ENCODE results near the gene IRAK2.

Gene IRAK2

DNA sequence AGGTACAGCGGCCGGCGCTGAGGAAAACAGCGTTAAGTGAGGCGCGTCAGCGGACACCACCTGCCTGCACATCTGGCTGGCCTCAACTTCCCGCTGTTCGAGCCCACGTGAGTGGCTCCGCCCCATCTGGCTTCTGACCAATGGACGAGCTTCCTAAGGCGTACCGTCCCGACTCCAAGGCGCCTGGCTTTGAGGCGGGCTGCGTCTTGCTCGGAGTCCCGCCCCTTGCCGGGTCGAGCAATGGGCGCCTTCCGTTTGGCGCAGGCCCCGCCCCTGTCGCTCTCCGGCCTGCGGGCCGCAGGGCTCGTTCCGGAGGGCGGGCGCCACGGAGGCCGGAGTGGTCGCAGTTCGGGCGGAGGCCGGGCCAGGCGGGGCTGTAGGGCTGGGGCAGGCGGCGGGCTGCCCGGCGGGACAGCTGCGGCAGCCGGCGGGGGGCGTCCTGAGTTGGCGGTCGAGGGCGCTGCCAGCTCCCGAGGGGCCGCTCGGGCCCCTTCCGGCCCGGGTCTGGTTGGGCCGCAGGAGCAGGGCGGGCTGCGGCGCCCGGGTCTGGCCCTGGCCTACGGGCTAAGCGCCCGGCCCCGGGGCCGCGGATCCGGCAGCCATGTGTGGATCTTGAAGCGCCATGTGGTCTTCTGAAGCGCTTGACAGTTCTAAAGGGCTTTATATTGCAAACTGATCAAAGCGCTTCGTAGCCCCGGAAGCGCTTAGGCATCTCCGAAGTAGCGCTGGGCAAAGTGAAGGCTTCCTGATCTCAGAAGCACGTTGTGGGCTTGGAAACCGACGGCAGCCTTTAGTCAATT is 83.7 kb downstream of the IRAK2 start, which contains the start of gene TATDN2:
TATDN2 (plus strand) TSS at position 276 of the 800 bp plus-strand sequence. CDS start 742 bp downstream, outside the sequence.
- Histone ChIP-seq H3K9ac (ENCODE audit: low read length) (peak within 1 kb of the TSS; percentile 92), H3K4me1 (ENCODE audit: control insufficient read depth, insufficient read depth, low read length) (peaks cover 11% of the 10 kb centered on the region; the same call in 1 of the 2 replicates), H3K36me3 (ENCODE audit: control insufficient read depth, insufficient read depth, low read length) (peaks cover 11% of the 10 kb centered on the region), H3K4me3 (ENCODE audit: low read depth, low read length) (peak within 1 kb of the TSS; percentile 85), H3K27me3 (ENCODE audit: control insufficient read depth, insufficient read depth, low read length) (no peaks in the 10 kb centered on the region), H3K9me3 (ENCODE audit: control insufficient read depth, insufficient read depth, low read depth, low read length) (peaks cover 27% of the 10 kb centered on the region), H3K27ac (ENCODE audit: low read depth, low read length) (peak within 1 kb of the TSS; percentile 5; the same call in 1 of the 2 replicates)

DNA sequence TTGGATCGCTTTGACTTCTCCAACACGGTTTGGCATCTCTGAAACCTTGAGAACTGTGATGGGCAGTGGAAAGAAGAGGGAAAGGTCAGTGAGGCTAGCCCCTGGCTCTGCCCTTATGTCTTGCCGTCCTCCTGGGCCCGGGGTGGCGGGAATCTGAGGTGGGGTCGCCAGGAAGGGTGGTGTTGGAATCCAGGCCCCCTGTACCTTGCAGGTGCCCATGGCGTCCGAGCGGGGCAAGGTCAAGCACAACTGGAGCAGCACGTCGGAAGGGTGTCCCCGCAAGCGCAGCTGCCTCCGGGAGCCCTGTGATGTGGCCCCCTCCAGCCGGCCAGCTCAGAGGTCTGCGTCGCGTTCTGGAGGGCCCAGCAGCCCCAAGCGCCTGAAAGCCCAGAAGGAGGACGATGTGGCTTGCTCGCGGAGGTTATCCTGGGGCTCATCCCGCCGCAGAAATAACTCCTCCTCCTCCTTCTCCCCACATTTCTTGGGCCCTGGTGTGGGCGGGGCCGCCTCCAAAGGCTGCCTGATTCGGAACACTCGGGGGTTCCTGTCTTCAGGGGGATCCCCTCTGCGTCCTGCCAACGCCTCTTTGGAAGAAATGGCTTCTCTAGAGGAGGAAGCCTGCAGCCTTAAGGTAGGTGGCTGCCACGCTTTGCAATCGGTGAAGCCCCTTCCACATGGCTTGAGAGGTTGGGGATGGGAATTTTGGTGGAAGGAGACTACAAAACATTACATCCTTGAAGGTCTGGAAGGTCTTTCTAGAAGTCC is 84.4 kb downstream of the IRAK2 start:
- Histone ChIP-seq H3K9ac (ENCODE audit: low read length) (peak overlapping the region; percentile 92), H3K27me3 (ENCODE audit: control insufficient read depth, insufficient read depth, low read length) (no peaks in the 10 kb centered on the region), H3K4me3 (ENCODE audit: low read depth, low read length) (peak overlapping the region; percentile 85), H3K9me3 (ENCODE audit: control insufficient read depth, insufficient read depth, low read depth, low read length) (peaks cover 21% of the 10 kb centered on the region), H3K27ac (ENCODE audit: low read depth, low read length) (peak overlapping the region; percentile 5; the same call in 1 of the 2 replicates), H3K36me3 (ENCODE audit: control insufficient read depth, insufficient read depth, low read length) (peaks cover 19% of the 10 kb centered on the region), H3K4me1 (ENCODE audit: control insufficient read depth, insufficient read depth, low read length) (peaks cover 11% of the 10 kb centered on the region; the same call in 1 of the 2 replicates)

GRCh38 chr3:10249833-10250232 is 85.1 kb downstream of the IRAK2 start:
- peak overlapping the region; percentile 85 for H3K4me3 ChIP-seq (ENCODE audit: low read depth, low read length)
- no peak overlapping the region for H3K27ac ChIP-seq (ENCODE audit: low read depth, low read length)
- no peaks in the 10 kb centered on the region for H3K27me3 ChIP-seq (ENCODE audit: control insufficient read depth, insufficient read depth, low read length)
- H3K36me3 ChIP-seq (ENCODE audit: control insufficient read depth, insufficient read depth, low read length): peaks cover 24% of the 10 kb centered on the region
- peak overlapping the region; percentile 92 for H3K9ac ChIP-seq (ENCODE audit: low read length)
- peaks cover 11% of the 10 kb centered on the region; the same call in 1 of the 2 replicates for H3K4me1 ChIP-seq (ENCODE audit: control insufficient read depth, insufficient read depth, low read length)
- peaks cover 14% of the 10 kb centered on the region for H3K9me3 ChIP-seq (ENCODE audit: control insufficient read depth, insufficient read depth, low read depth, low read length)

DNA sequence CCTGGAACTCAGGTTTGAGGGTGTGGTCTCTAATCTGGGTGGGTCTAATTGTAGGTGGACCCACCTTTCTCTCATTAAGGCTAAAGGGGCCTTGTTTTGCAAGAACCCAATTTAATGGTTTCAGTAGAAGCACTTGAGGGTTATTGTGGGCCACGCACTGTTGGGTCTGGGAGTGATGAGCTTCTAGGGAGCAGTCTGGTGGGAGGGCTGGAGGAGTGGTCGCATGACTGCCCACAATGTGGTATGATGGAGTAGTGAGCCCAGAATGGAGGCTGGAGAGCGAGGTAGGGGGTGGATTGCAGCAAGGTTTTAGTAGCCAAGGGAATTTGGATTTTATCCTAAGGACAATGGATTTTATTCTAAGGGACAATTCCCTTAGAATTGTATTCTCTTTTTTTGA is 86.3 kb downstream of the IRAK2 start:
- H3K4me3 ChIP-seq (ENCODE audit: low read depth, low read length): no peak overlapping the region
- H3K27ac ChIP-seq (ENCODE audit: low read depth, low read length): no peak overlapping the region
- H3K4me1 ChIP-seq (ENCODE audit: control insufficient read depth, insufficient read depth, low read length): peaks cover 11% of the 10 kb centered on the region; the same call in 1 of the 2 replicates
- no peak overlapping the region for H3K9ac ChIP-seq (ENCODE audit: low read length)
- peaks cover 34% of the 10 kb centered on the region for H3K36me3 ChIP-seq (ENCODE audit: control insufficient read depth, insufficient read depth, low read length)
- no peaks in the 10 kb centered on the region for H3K27me3 ChIP-seq (ENCODE audit: control insufficient read depth, insufficient read depth, low read length)
- H3K9me3 ChIP-seq (ENCODE audit: control insufficient read depth, insufficient read depth, low read depth, low read length): peaks cover 3% of the 10 kb centered on the region

- Histone ChIP-seq H3K36me3 (ENCODE audit: control insufficient read depth, insufficient read depth, low read length) (peaks cover 40% of the 10 kb centered on the region), H3K27me3 (ENCODE audit: control insufficient read depth, insufficient read depth, low read length) (no peaks in the 10 kb centered on the region), H3K9ac (ENCODE audit: low read length) (no peak overlapping the region), H3K9me3 (ENCODE audit: control insufficient read depth, insufficient read depth, low read depth, low read length) (no peaks in the 10 kb centered on the region), H3K27ac (ENCODE audit: low read depth, low read length) (no peak overlapping the region), H3K4me1 (ENCODE audit: control insufficient read depth, insufficient read depth, low read length) (peaks cover 11% of the 10 kb centered on the region; the same call in 1 of the 2 replicates), H3K4me3 (ENCODE audit: low read depth, low read length) (no peak overlapping the region)
These were observed 89.0 kb downstream of the IRAK2 start for GRCh38 chr3:10253731-10254130.

GRCh38 chr3:10255835-10256234 is 91.1 kb downstream of the IRAK2 start:
- Histone ChIP-seq H3K27me3 (ENCODE audit: control insufficient read depth, insufficient read depth, low read length) (no peaks in the 10 kb centered on the region), H3K9ac (ENCODE audit: low read length) (no peak overlapping the region), H3K9me3 (ENCODE audit: control insufficient read depth, insufficient read depth, low read depth, low read length) (no peaks in the 10 kb centered on the region), H3K4me3 (ENCODE audit: low read depth, low read length) (no peak overlapping the region), H3K36me3 (ENCODE audit: control insufficient read depth, insufficient read depth, low read length) (peaks cover 61% of the 10 kb centered on the region), H3K27ac (ENCODE audit: low read depth, low read length) (no peak overlapping the region), H3K4me1 (ENCODE audit: control insufficient read depth, insufficient read depth, low read length) (no peaks in the 10 kb centered on the region)

DNA sequence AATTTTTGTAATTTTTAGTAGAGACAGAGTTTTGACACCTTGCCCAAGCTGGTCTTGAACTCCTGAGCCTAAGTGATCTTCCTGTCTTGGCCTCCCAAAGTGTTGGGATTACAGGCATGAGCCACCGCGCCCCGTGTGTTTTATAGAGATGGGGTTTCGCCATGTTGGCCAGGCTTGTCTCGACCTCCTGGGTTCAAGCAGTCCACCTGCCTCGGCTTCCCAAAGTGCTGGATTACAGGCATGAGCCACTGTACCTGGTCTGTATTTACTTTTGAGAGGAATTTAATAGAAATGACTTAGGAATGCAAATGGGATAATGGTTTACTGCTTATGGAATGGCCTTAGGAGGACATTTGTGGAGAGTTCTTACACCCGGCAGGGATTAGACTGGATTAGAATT is 94.3 kb downstream of the IRAK2 start:
- H3K4me3 ChIP-seq (ENCODE audit: low read depth, low read length): no peak overlapping the region
- H3K9me3 ChIP-seq (ENCODE audit: control insufficient read depth, insufficient read depth, low read depth, low read length): no peaks in the 10 kb centered on the region
- H3K27me3 ChIP-seq (ENCODE audit: control insufficient read depth, insufficient read depth, low read length): no peaks in the 10 kb centered on the region
- no peak overlapping the region for H3K27ac ChIP-seq (ENCODE audit: low read depth, low read length)
- H3K9ac ChIP-seq (ENCODE audit: low read length): no peak overlapping the region
- peaks cover 63% of the 10 kb centered on the region for H3K36me3 ChIP-seq (ENCODE audit: control insufficient read depth, insufficient read depth, low read length)
- H3K4me1 ChIP-seq (ENCODE audit: control insufficient read depth, insufficient read depth, low read length): peaks cover 5% of the 10 kb centered on the region

GRCh38 chr3:10259798-10260197 is 95.1 kb downstream of the IRAK2 start:
- H3K27ac ChIP-seq (ENCODE audit: low read depth, low read length): no peak overlapping the region
- no peaks in the 10 kb centered on the region for H3K27me3 ChIP-seq (ENCODE audit: control insufficient read depth, insufficient read depth, low read length)
- peaks cover 56% of the 10 kb centered on the region for H3K36me3 ChIP-seq (ENCODE audit: control insufficient read depth, insufficient read depth, low read length)
- no peak overlapping the region for H3K4me3 ChIP-seq (ENCODE audit: low read depth, low read length)
- H3K9me3 ChIP-seq (ENCODE audit: control insufficient read depth, insufficient read depth, low read depth, low read length): no peaks in the 10 kb centered on the region
- H3K9ac ChIP-seq (ENCODE audit: low read length): no peak overlapping the region
- H3K4me1 ChIP-seq (ENCODE audit: control insufficient read depth, insufficient read depth, low read length): peaks cover 7% of the 10 kb centered on the region

- Histone ChIP-seq H3K4me1 (ENCODE audit: control insufficient read depth, insufficient read depth, low read length) (peaks cover 7% of the 10 kb centered on the region), H3K9me3 (ENCODE audit: control insufficient read depth, insufficient read depth, low read depth, low read length) (no peaks in the 10 kb centered on the region), H3K4me3 (ENCODE audit: low read depth, low read length) (no peak overlapping the region), H3K27ac (ENCODE audit: low read depth, low read length) (no peak overlapping the region), H3K27me3 (ENCODE audit: control insufficient read depth, insufficient read depth, low read length) (no peaks in the 10 kb centered on the region), H3K36me3 (ENCODE audit: control insufficient read depth, insufficient read depth, low read length) (peaks cover 54% of the 10 kb centered on the region), H3K9ac (ENCODE audit: low read length) (no peak overlapping the region)
These were observed 95.5 kb downstream of the IRAK2 start for GRCh38 chr3:10260211-10260701.

DNA sequence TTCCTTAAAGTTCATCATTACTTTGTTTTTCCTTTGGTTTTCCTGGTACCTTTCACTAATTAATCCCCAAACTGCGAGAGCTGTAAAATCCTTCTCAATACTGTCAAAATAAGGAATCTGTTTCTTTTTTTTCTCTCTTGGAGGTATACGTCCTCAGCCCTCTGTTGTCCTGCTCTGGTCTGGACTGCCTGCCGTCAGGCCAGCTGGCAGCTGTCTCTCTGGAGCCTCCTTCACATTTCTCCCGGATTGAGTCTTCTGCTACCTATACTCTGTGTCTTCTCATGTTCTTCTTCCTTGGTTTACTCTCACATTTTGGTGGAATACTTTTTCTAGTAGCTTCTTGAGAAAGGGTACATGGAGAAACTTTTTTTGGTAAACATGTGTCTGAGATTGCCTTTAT is 97.3 kb downstream of the IRAK2 start:
- Histone ChIP-seq H3K9me3 (ENCODE audit: control insufficient read depth, insufficient read depth, low read depth, low read length) (no peaks in the 10 kb centered on the region), H3K27ac (ENCODE audit: low read depth, low read length) (no peak overlapping the region), H3K4me1 (ENCODE audit: control insufficient read depth, insufficient read depth, low read length) (peaks cover 7% of the 10 kb centered on the region), H3K27me3 (ENCODE audit: control insufficient read depth, insufficient read depth, low read length) (no peaks in the 10 kb centered on the region), H3K9ac (ENCODE audit: low read length) (no peak overlapping the region), H3K36me3 (ENCODE audit: control insufficient read depth, insufficient read depth, low read length) (peaks cover 52% of the 10 kb centered on the region), H3K4me3 (ENCODE audit: low read depth, low read length) (no peak overlapping the region)

All from HUES6 (cell line).